PC-3 (cell line): ENCODE measurements around the gene MGMT.

Experiments
- CTCF ChIP-seq: fragments of 300-600 bp; sonication (generic); conservative IDR thresholded peaks from 2 replicates; pipeline ENCODE4 v1.5.1; 2017; ENCODE audit warnings: antibody characterized with exemption, low read depth, mild to moderate bottlenecking, low read length
- EZH2 ChIP-seq: fragments of 300-600 bp; sonication (generic); IDR thresholded peaks from one replicate; pipeline ENCODE4 v1.6.1; 2017; ENCODE audit warnings: antibody characterized with exemption, mild to moderate bottlenecking, low read length; ENCODE audit not compliant: unreplicated experiment
- EZH2phosphoT487 ChIP-seq: fragments of 300-600 bp; sonication (generic); IDR thresholded peaks from 2 replicates; pipeline ENCODE4 v1.6.1; 2018; ENCODE audit warnings: mild to moderate bottlenecking, antibody characterized with exemption, low read length, borderline replicate concordance

- no peak for TF ChIP-seq EZH2phosphoT487
- no peak for TF ChIP-seq CTCF
- no peak for TF ChIP-seq EZH2
Observed at GRCh38 chr10:129744134-129745111, 277.4 kb downstream of the MGMT start.
